Urothelium cell line (cell line): Measurements from ENCODE around the gene CHKB.

Experiments used
- DNase-seq: peaks from one replicate; pipeline ENCODE4 v3.0.0; 2011; ENCODE audit warnings: low spot score, mixed read lengths
- FAIRE-seq: peaks from 2 replicates; lab custom pipeline; 2011; peaks lifted over from hg19 to GRCh38; lab: Jason Lieb, UNC

CHKB gene

DNA sequence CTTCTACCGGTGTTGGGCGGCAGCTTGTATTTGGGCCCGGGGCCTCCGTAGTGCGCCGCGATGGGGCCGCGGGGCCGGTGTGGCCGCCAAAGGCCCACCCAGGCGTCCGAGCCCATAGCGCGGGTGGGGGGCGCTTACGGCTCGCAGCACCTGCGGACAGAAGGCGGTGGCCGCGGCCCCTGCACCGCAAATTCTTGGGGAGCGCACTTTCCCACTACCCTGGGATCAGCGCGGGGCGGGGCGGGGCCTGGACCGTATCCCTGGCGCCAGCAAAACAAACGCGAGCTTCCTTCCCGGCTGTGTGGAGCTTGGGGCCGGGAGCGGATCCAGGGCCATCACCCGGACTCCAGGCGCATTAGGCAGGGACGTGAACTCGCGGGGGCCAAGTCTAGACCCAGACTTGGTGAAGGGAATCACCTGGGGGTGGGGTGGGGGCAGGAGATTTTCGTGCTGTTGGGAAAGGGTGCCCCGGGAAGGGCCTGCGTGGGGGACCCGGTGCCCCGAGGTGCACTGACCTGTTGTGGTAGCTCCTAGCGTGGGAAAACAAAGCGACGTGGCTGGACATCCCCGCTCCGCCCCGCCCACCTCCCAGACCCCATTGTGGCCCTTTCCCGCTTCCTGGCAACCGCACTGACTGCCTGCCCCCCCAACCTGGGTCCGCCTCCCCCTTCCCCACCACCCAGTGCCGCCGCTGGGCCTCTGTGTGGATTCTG lies 50.5 kb downstream of the CHKB start:
- FAIRE-seq (no peak), DNase-seq (no peak)

DNA sequence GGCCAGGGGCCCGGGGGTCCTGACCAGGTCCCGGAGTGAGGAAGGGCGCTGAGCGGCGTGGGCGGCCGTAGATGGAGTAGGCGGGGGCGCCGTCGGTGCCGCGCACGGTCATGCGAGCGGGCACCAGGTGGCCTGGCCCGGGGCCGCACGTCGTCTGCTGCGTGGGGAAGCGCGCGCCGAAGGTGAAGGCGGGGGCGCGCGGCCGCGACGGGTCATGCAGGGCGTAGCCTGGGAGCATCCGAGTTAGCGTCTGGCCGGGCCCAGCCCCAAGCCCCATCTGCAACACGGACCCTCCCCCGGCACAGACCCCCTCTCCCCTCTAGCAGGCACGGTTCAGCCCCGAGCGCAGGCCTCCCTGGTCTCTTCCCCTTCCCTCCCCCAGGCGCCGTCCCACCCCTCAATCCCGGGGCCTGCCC lies 51.1 kb downstream of the CHKB start:
- DNase-seq: no peak
- FAIRE-seq: no peak

DNA sequence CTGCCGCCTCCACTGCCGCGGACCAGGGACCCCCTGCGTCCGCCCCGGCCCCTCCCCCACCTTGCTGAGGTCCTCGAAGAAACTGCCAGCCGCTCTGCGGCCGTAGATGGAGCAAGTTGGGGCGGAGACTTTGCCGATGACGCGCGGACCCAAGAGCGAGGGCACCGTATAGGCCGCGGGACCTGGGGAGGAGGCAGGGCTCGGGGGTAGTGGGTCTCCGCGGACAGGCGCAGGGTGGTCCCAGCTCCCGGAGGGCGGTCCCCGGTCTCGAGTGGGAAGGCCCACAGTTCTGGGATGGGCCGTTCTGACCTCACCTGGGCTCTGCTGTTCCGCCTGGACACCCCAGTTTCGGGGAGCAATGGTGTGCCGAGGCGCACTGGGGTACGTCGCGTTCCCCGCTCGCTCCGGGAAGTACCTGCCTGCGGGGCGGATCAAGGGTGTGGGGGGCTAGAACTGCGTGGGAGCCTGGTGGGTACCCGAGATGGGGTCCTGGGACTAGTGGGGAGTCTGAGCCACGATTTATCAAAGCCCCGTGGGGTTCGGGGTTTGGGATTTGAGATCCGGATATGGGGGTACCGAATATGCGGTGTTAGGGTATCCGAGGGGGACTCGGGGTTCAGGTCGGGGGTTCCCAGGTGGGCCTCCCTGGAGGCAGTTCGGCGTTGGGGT lies 51.6 kb downstream of the CHKB start:
- DNase-seq (no peak), FAIRE-seq (no peak)

DNA sequence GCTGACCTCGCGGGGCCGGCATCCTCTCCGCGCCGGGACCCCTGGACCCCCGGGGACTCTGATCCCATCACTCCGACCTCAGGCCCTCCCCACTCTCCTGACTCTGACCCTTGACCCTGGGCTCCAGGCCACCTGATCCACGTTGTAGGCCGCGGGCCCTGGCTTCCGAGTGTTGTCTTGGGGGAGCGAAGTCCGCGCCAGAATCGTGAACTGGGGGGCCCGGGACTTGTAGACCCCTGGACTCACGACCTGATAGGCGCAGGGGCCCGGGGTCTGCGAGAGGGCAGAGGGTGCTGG lies 52.1 kb downstream of the CHKB start:
- no peak for FAIRE-seq

DNA sequence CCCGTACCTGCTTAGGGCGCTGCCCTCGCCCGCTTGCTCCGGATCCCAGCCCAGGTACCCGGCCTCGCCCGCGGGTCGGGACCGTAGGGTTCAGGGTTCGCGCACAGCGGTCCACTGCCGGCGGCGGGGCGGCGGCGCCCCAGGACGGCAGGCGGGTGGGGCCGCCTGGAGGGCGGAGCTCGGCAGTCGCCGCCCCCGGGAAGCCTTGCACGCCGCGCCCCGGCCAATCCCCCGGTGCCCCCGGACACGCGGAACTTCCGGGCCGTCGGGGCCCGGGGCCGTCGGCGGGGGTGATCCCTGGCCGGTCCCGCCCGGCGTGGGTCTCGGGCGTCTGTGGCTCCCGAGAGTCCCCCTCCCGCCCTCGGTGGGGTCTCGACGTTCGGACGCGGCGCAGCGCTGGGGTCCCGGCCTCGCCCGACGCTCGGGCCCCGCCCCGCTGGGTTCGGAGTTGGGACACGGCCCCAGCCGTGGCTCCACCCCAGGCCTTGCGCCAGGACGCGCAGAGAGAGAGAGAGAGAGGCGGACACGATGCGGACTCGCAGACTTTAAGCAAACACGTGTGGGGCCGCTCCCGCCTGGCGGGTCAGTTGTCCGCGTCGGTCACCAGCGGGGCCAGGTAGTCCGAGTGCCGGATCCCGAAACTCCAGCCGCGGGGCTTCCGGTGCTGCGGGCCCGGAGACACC lies 52.6 kb downstream of the CHKB start, which contains the start of gene TYMP:
Gene TYMP, minus strand, starts transcription at position 116 of the 683 bp plus-strand sequence. CDS start 303 bp downstream, outside the sequence.
- DNase-seq: no peak
- no peak for FAIRE-seq

More for the DNA sequence above, 52.1 kb downstream of the CHKB start:
- no peak for DNase-seq

DNA sequence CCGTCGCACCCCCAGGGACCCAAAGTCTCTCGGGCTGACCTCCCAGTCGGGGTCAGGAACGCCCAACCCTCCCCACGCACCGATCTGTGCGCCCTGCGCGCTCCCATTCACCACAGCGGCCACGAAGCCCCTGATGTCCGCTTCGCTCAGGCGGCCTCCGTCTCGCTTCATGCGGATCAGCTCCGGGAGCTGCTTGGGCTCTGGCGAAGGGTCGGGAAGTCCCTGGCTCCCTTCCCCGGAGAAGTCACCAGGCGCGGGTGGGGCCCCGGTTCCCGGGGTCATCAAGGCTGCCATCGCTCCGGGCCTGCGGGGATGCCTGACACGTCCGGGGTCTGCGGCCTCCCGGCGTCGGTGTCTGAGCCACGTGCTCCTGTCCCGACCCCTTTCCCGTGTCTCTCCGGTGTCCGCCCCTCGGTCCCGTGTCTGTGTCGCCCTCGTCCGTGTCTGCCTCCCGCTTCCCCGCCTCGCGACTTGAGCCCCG lies 53.2 kb downstream of the CHKB start:
- FAIRE-seq (no peak), DNase-seq (no peak)
